Colonic mucosa (tissue), 4 donors: ENCODE data around the gene MYOF. TPM values are rescaled to one million over a fixed set of nuclear protein-coding genes. Genes with fewer than 3 reads are reported as not detected.

Experiments used
- DNase-seq: peaks from one replicate; pipeline ENCODE4 v3.0.0-alpha.2; 2020
- H3K27ac ChIP-seq: fragments of 200-600 bp; one replicate; pipeline ENCODE4 v1.8.0; 2021
- H3K27me3 ChIP-seq: fragments of 200-600 bp; one replicate; pipeline ENCODE4 v1.8.0; 2021
- H3K36me3 ChIP-seq: fragments of 200-600 bp; one replicate; pipeline ENCODE4 v1.8.0; 2021
- H3K4me1 ChIP-seq: fragments of 200-600 bp; one replicate; pipeline ENCODE4 v1.8.0; 2021; ENCODE audit warnings: mild to moderate bottlenecking
- H3K4me3 ChIP-seq: fragments of 200-600 bp; one replicate; pipeline ENCODE4 v1.8.0; 2021
- H3K9ac ChIP-seq, 2 donors: one replicate each; pipeline ENCODE4 v1.7.0; 2013; ENCODE audit warnings: control low read depth in 2 of 2, low read depth in 2 of 2, low read length in 2 of 2
- H3K9me3 ChIP-seq: fragments of 200-600 bp; one replicate; pipeline ENCODE4 v1.8.0; 2021
- CTCF ChIP-seq: fragments of 200-600 bp; IDR thresholded peaks from one replicate; pipeline ENCODE4 v1.8.0; 2022; ENCODE audit warnings: antibody characterized with exemption, mild to moderate bottlenecking
- intact Hi-C: fragments of 100-400 bp; cut with DNase I; formaldehyde crosslinking; loops from one replicate; pipeline ENCODE4 v1.14.1; 2022
- total RNA-seq, 2 donors: library from RNA; stranded (reverse); fragmentation: NEBNext Ultra II Directional in 1 of 2; extraction: Animal tissue kit (Norgen Biotek cat#: 25700) in 1 of 2; gene quantifications; one replicate each; pipeline ENCODE4 v1.2.1, GENCODE V29; 2021
- donor health status: healthy.
- donor health status: DM: no; HTN: no; CAD: no.
- donor health status: DM: no; HTN: no; CAD: no.

The MYOF gene
- total RNA-seq, 2 donors from 2014 or later: 88.1 to 90.9 TPM

DNA sequence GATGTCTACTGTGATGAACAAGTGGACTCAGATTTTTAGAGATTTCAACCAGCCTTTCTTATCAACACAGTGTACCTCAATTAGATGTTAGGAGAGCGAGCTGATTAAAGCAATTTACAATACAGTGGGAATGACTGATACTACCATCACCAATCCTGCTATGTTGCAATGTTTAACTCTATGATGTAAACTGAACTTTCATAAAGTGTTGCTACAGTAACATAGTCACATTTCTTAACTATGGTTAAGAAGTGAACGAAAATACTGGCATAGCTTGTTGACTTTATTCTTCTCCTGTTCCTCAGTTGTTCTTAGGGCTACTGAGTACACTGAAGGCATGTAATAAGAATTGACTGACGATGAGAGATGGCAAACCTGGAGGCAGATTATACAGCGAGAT is 139.8 kb downstream of the MYOF start:
- H3K36me3 ChIP-seq: peaks cover 6% of the 10 kb centered on the region
- no peak for DNase-seq

GRCh38 chr10:93337309-93337721 is 144.8 kb downstream of the MYOF start:
- Histone ChIP-seq H3K4me3 (no peak overlapping the region), H3K9me3 (no peaks in the 10 kb centered on the region), H3K27me3 (no peaks in the 10 kb centered on the region), H3K36me3 (peaks cover under 1% of the 10 kb centered on the region), H3K27ac (no peak overlapping the region), H3K4me1 (no peaks in the 10 kb centered on the region), H3K9ac (no peak overlapping the region)
- no peak for DNase-seq
- intact Hi-C loops: no loop called here
- no peak for TF ChIP-seq CTCF

More for the DNA sequence above, 139.8 kb downstream of the MYOF start:
- Histone ChIP-seq H3K4me3 (no peak overlapping the region), H3K9ac (no peak overlapping the region), H3K4me1 (no peaks in the 10 kb centered on the region), H3K9me3 (no peaks in the 10 kb centered on the region), H3K27ac (no peak overlapping the region), H3K27me3 (no peaks in the 10 kb centered on the region)
- no peak for TF ChIP-seq CTCF
- intact Hi-C loops: no loop called here

- Histone ChIP-seq H3K36me3 (no peaks in the 10 kb centered on the region), H3K4me1 (no peaks in the 10 kb centered on the region), H3K9ac (no peak overlapping the region), H3K27ac (no peak overlapping the region), H3K27me3 (no peaks in the 10 kb centered on the region), H3K4me3 (no peak overlapping the region), H3K9me3 (no peaks in the 10 kb centered on the region)
- no peak for TF ChIP-seq CTCF
- intact Hi-C loops: no loop called here
- DNase-seq: no peak
Measured at GRCh38 chr10:93336678-93337077, 145.5 kb downstream of the MYOF start.

- no peak for TF ChIP-seq CTCF
- Histone ChIP-seq H3K9me3 (no peaks in the 10 kb centered on the region), H3K4me1 (no peaks in the 10 kb centered on the region), H3K9ac (no peak overlapping the region), H3K27ac (no peak overlapping the region), H3K4me3 (no peak overlapping the region), H3K27me3 (no peaks in the 10 kb centered on the region), H3K36me3 (no peaks in the 10 kb centered on the region)
- intact Hi-C loops: no loop called here
- no peak for DNase-seq
Measured at GRCh38 chr10:93336110-93336509, 146.0 kb downstream of the MYOF start.

GRCh38 chr10:93334901-93335327 is 147.2 kb downstream of the MYOF start:
- Histone ChIP-seq H3K9me3 (no peaks in the 10 kb centered on the region), H3K36me3 (no peaks in the 10 kb centered on the region), H3K4me1 (no peaks in the 10 kb centered on the region), H3K27ac (no peak overlapping the region), H3K9ac (no peak overlapping the region), H3K27me3 (no peaks in the 10 kb centered on the region), H3K4me3 (no peak overlapping the region)
- TF ChIP-seq CTCF: no peak
- intact Hi-C loops: no loop called here
- no peak for DNase-seq

DNA sequence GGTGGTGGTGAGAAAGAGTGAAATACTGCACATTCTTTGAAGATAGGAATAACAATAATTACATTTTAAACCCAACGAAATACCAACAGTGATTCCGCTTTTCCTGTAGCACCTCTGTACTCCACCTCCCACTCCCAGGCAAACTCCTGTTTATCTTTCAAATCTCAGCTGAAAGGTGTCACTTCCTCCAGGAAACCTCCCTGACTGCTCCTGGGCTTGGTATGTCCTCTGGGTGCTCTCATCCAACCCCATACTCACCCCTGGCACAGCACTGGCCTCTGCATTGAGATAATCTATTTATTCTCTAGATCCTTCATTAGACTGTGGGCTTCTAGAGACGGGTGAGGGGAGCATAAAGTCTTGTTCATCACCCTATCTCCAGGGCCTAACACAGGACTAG is 148.0 kb downstream of the MYOF start:
- Histone ChIP-seq H3K27me3 (no peaks in the 10 kb centered on the region), H3K27ac (no peak overlapping the region), H3K4me1 (no peaks in the 10 kb centered on the region), H3K4me3 (no peak overlapping the region), H3K9me3 (no peaks in the 10 kb centered on the region), H3K36me3 (no peaks in the 10 kb centered on the region), H3K9ac (no peak overlapping the region)
- TF ChIP-seq CTCF: no peak
- no peak for DNase-seq
- intact Hi-C loops: no loop called here
